ENCODE data around the gene LCP2. TPM values are rescaled to one million over a fixed set of nuclear protein-coding genes. Genes with fewer than 3 reads are reported as not detected.

The LCP2 gene
- total RNA-seq, 6 donors from 2014 or later = 43.0 to 148 (median 68.6) TPM

DNA sequence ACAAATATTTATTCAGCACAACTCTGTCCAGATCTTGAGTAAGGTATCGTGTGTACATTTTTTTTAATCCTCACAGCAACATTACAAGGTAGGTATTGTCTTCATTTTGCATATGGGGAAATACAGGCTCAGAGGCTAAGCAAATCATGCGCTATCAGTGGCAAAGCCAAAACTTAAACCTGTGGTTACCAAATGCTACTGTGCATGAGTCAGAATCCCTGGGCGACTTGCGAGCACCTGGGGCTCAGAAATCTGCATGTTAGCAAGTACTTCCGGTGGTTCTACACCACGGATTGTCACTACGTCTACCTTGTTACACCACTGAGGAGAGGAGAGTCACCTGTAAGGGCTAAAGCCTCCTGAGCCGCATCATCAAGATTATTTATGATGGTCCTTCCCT lies 43.5 kb downstream of the LCP2 start:
- Histone ChIP-seq H3K9me3 (no peaks in the 10 kb centered on the region), H3K27ac (no peak overlapping the region), H3K27me3 (no peaks in the 10 kb centered on the region), H3K4me3 (no peak overlapping the region), H3K36me3 (peaks cover 21 to 98% (median 39%) of the 10 kb centered on the region in 4 donors), H3K4me1 (no peaks in the 10 kb centered on the region)
- no peak for TF ChIP-seq POLR2A (IDR thresholded peaks at IDR 0.05)
- no peak for TF ChIP-seq CTCF (IDR thresholded peaks at IDR 0.05)
- no peak for TF ChIP-seq EP300 (IDR thresholded peaks at IDR 0.05)
- TF ChIP-seq POLR2AphosphoS5 (IDR thresholded peaks at IDR 0.05) = no peak
- ATAC-seq (ENCODE audit: low FRiP score in 2 of 2) = no peak
- no peak for DNase-seq
- WGBS, 2 donors = 77 to 80% methylated on average over 8 of the region's 8 CpGs

DNA sequence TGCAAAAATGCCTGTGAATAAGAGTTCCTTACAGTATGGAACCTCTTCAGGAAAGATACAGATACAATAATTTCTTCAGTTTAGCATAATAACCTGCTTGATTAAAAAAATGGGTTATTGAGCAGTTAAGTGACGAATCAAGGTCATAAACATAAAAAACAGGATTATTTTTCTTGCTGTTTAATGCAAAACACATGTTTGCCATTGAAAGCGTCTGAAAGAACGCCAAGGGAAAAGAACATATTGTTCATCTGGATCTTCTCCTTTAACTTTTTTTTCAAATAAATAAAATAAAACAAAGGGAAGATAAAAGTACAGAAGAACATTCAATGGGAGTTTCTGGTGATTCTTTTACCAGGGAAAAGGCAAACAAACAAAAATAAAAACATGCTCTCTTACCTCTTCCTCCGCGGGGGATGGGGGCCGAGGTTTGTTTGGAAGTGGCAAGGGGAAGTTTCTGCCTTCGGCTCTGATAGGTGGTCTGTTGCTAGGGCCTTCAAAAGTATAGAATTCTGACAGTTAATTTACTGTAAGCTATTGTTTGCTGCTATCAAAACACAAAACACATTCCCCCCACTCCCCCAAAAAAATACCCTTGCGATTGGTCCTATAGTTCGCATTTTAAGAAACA lies 44.7 kb downstream of the LCP2 start:
- H3K4me1 ChIP-seq = peaks cover 0 to 7% (median 0%) of the 10 kb centered on the region in 4 donors
- ATAC-seq (ENCODE audit: low FRiP score in 2 of 2) (no peak), DNase-seq (no peak)
- WGBS, 2 donors = 61 to 71% methylated on average over 9 of the region's 9 CpGs
- TF ChIP-seq POLR2A (IDR thresholded peaks at IDR 0.05) = no peak
- no peak for TF ChIP-seq EP300 (IDR thresholded peaks at IDR 0.05)
- TF ChIP-seq CTCF (IDR thresholded peaks at IDR 0.05) = no peak
- no peak for TF ChIP-seq POLR2AphosphoS5 (IDR thresholded peaks at IDR 0.05)
- H3K9me3 ChIP-seq = no peaks in the 10 kb centered on the region
- H3K27me3 ChIP-seq = no peaks in the 10 kb centered on the region
- peaks cover 23 to 97% (median 33%) of the 10 kb centered on the region in 4 donors for H3K36me3 ChIP-seq
- H3K4me3 ChIP-seq = no peak overlapping the region
- no peak overlapping the region for H3K27ac ChIP-seq

DNA sequence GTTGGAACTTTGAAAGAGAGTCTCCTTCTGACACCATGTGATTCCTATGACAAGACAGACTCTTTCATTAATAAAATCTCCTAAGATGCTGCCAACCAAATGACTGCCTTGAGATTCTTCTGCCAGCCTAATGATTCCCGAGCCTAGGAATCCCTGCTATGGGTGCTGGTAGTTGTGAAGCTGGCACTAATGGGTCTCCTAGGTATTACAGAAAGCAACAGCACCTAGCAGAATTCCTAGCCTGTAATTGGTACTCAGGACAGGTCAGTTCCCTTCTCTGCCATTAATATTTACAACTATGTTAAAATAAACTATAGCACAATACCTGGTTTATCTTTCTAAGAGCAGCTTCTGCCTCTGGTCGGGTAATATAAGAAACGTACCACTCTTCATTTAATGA lies 45.5 kb downstream of the LCP2 start:
- Histone ChIP-seq H3K4me3 (no peak overlapping the region), H3K4me1 (peaks cover 0 to 7% (median 0%) of the 10 kb centered on the region in 4 donors), H3K27me3 (no peaks in the 10 kb centered on the region), H3K27ac (no peak overlapping the region), H3K9me3 (no peaks in the 10 kb centered on the region), H3K36me3 (peaks cover 20 to 97% (median 29%) of the 10 kb centered on the region in 4 donors)
- TF ChIP-seq CTCF (IDR thresholded peaks at IDR 0.05) (no peak), EP300 (IDR thresholded peaks at IDR 0.05) (no peak), POLR2AphosphoS5 (IDR thresholded peaks at IDR 0.05) (no peak), POLR2A (IDR thresholded peaks at IDR 0.05) (no peak)
- DNase-seq (no peak), ATAC-seq (ENCODE audit: low FRiP score in 2 of 2) (no peak)
- WGBS, 2 donors = 77 to 86% methylated on average over 3 of the region's 3 CpGs

GRCh38 chr5:170251462-170251861 lies 46.1 kb downstream of the LCP2 start:
- H3K9me3 ChIP-seq = no peaks in the 10 kb centered on the region
- no peak for DNase-seq
- TF ChIP-seq POLR2A (IDR thresholded peaks at IDR 0.05) (no peak), EP300 (IDR thresholded peaks at IDR 0.05) (no peak)
- no peak overlapping the region for H3K27ac ChIP-seq
- H3K4me3 ChIP-seq = no peak overlapping the region
- H3K36me3 ChIP-seq = peaks cover 15 to 97% (median 27%) of the 10 kb centered on the region in 4 donors
- 91 to 95% methylated on average over 2 of the region's 2 CpGs for WGBS, 2 donors
- no peak for ATAC-seq (ENCODE audit: low FRiP score in 2 of 2)
- no peaks in the 10 kb centered on the region for H3K27me3 ChIP-seq
- peaks cover 0 to 7% (median 0%) of the 10 kb centered on the region in 4 donors for H3K4me1 ChIP-seq

- peaks cover 10 to 95% (median 25%) of the 10 kb centered on the region in 4 donors for H3K36me3 ChIP-seq
- TF ChIP-seq CTCF (IDR thresholded peaks at IDR 0.05) = no peak
- no peak for TF ChIP-seq EP300 (IDR thresholded peaks at IDR 0.05)
- TF ChIP-seq POLR2AphosphoS5 (IDR thresholded peaks at IDR 0.05) = no peak
- TF ChIP-seq POLR2A (IDR thresholded peaks at IDR 0.05) = no peak
These were observed 46.7 kb downstream of the LCP2 start for GRCh38 chr5:170250810-170251317.

More at GRCh38 chr5:170250810-170251317, 46.7 kb downstream of the LCP2 start:
- WGBS, 2 donors = 65 to 74% methylated on average over 3 of the region's 3 CpGs
- ATAC-seq (ENCODE audit: low FRiP score in 2 of 2) = no peak
- Histone ChIP-seq H3K27ac (no peak overlapping the region), H3K27me3 (no peaks in the 10 kb centered on the region), H3K9me3 (no peaks in the 10 kb centered on the region), H3K4me3 (no peak overlapping the region), H3K4me1 (peaks cover 0 to 7% (median 0%) of the 10 kb centered on the region in 4 donors)
- no peak for DNase-seq

All from upper lobe of left lung (tissue), 6 donors.